Measurements from ENCODE around the gene CHST8.

CHST8 gene

GRCh38 chr19:33673996-33674625, 52.4 kb downstream of the CHST8 start:
- no peak for DNase-seq (ENCODE audit: low read depth)

- DNase-seq (ENCODE audit: low read depth), result no peak
These were observed 53.0 kb downstream of the CHST8 start for GRCh38 chr19:33674626-33675367.

- no peak for DNase-seq (ENCODE audit: low read depth)
These were observed 53.9 kb downstream of the CHST8 start for GRCh38 chr19:33675501-33676124.

GRCh38 chr19:33676999-33677665, 55.4 kb downstream of the CHST8 start:
- no peak for DNase-seq (ENCODE audit: low read depth)

GRCh38 chr19:33677745-33678426, 56.1 kb downstream of the CHST8 start:
- DNase-seq (ENCODE audit: low read depth), result no peak

- no peak for DNase-seq (ENCODE audit: low read depth)
These were observed 57.2 kb downstream of the CHST8 start for GRCh38 chr19:33678796-33679585.

GRCh38 chr19:33679696-33680095, 57.9 kb downstream of the CHST8 start:
- no peak for DNase-seq (ENCODE audit: low read depth)

GRCh38 chr19:33681081-33681680, 59.4 kb downstream of the CHST8 start:
- DNase-seq (ENCODE audit: low read depth), result no peak

- no peak for DNase-seq (ENCODE audit: low read depth)
These were observed 62.3 kb downstream of the CHST8 start for GRCh38 chr19:33683881-33684537.

GRCh38 chr19:33684538-33685232, 62.9 kb downstream of the CHST8 start:
- no peak for DNase-seq (ENCODE audit: low read depth)

GRCh38 chr19:33685541-33685940, 63.8 kb downstream of the CHST8 start:
- no peak for DNase-seq (ENCODE audit: low read depth)

GRCh38 chr19:33686262-33686661, 64.5 kb downstream of the CHST8 start:
- DNase-seq (ENCODE audit: low read depth), result no peak

GRCh38 chr19:33686687-33687480, 65.1 kb downstream of the CHST8 start:
- DNase-seq (ENCODE audit: low read depth), result no peak

- no peak for DNase-seq (ENCODE audit: low read depth)
These were observed 65.9 kb downstream of the CHST8 start for GRCh38 chr19:33687481-33688170.

- DNase-seq (ENCODE audit: low read depth), result no peak
These were observed 66.6 kb downstream of the CHST8 start for GRCh38 chr19:33688171-33688992.

GRCh38 chr19:33689138-33689746, 67.5 kb downstream of the CHST8 start:
- DNase-seq (ENCODE audit: low read depth), result no peak

GRCh38 chr19:33689868-33690267, 68.1 kb downstream of the CHST8 start:
- DNase-seq (ENCODE audit: low read depth), result no peak

Data from activated T-cell treated with anti-CD3 and anti-CD28 coated beads for 24 hours (primary cell).